ENCODE results near the gene HS6ST3. TPM values are rescaled to one million over a fixed set of nuclear protein-coding genes. Genes with fewer than 3 reads are reported as not detected.
"Not testable (repeated sequence)": the region's sequence is repeated elsewhere in the genome, so short reads cannot be mapped to it uniquely, and the experiment has no call there.

HS6ST3 gene
- total RNA-seq, 1 donor: not detected

- TF ChIP-seq CTCF (IDR thresholded peaks at IDR 0.05; ENCODE audit: insufficient read depth, low read depth, low read length): no peak
- DNase-seq (ENCODE audit: low read depth): no peak
- no peak overlapping the region for H3K4me3 ChIP-seq (ENCODE audit: low read depth, low read length)
Measured at GRCh38 chr13:96091164-96092117, 1.5 kb downstream of the HS6ST3 start.

GRCh38 chr13:96093296-96094006 lies 3.5 kb downstream of the HS6ST3 start:
- no peak for DNase-seq (ENCODE audit: low read depth)
- no peak for TF ChIP-seq CTCF (IDR thresholded peaks at IDR 0.05; ENCODE audit: insufficient read depth, low read depth, low read length)

GRCh38 chr13:96100457-96101220 lies 10.7 kb downstream of the HS6ST3 start:
- H3K4me3 ChIP-seq (ENCODE audit: low read depth, low read length): no peak overlapping the region
- DNase-seq (ENCODE audit: low read depth): no peak
- TF ChIP-seq CTCF (IDR thresholded peaks at IDR 0.05; ENCODE audit: insufficient read depth, low read depth, low read length): no peak

More at GRCh38 chr13:96093296-96094006, 3.5 kb downstream of the HS6ST3 start:
- no peak overlapping the region for H3K4me3 ChIP-seq (ENCODE audit: low read depth, low read length)

- no peak overlapping the region for H3K4me3 ChIP-seq (ENCODE audit: low read depth, low read length)
- DNase-seq (ENCODE audit: low read depth): no peak
- TF ChIP-seq CTCF (IDR thresholded peaks at IDR 0.05; ENCODE audit: insufficient read depth, low read depth, low read length): no peak
Measured at GRCh38 chr13:96104516-96104915, 14.6 kb downstream of the HS6ST3 start.

- not testable (repeated sequence) for DNase-seq (ENCODE audit: low read depth)
Measured at GRCh38 chr13:96108072-96108471, 18.2 kb downstream of the HS6ST3 start.

GRCh38 chr13:96109125-96109524 lies 19.2 kb downstream of the HS6ST3 start:
- no peak for TF ChIP-seq CTCF (IDR thresholded peaks at IDR 0.05; ENCODE audit: insufficient read depth, low read depth, low read length)
- DNase-seq (ENCODE audit: low read depth): no peak
- no peak overlapping the region for H3K4me3 ChIP-seq (ENCODE audit: low read depth, low read length)

More at GRCh38 chr13:96108072-96108471, 18.2 kb downstream of the HS6ST3 start:
- H3K4me3 ChIP-seq (ENCODE audit: low read depth, low read length): not testable (repeated sequence)
